Smooth muscle cell (in vitro differentiated cells): Measurements from ENCODE around the gene NPAS1. TPM values are rescaled to one million over a fixed set of nuclear protein-coding genes. Genes with fewer than 3 reads are reported as not detected.
A peak's percentile ranks its signal among the peaks of the same experiment; 100 is the strongest.

Source experiments
- DNase-seq: peaks from one replicate; lab custom pipeline; 2025; ENCODE audit not compliant: unreplicated experiment; lab: John Stamatoyannopoulos, UW
- H2AFZ ChIP-seq: fragments of 200-600 bp; sonication (generic); 2 replicates; pipeline ENCODE4 v1.6.0; 2016; ENCODE audit warnings: antibody characterized with exemption, low read depth, mild to moderate bottlenecking
- H3F3A ChIP-seq: fragments of 200-600 bp; sonication (generic); 2 replicates; pipeline ENCODE4 v1.6.0; 2017; ENCODE audit warnings: antibody characterized with exemption, low read depth
- H3K27ac ChIP-seq: fragments of 200-600 bp; sonication (generic); 2 replicates; pipeline ENCODE4 v1.5.1; 2016; ENCODE audit warnings: low read depth, mild to moderate bottlenecking
- H3K27me3 ChIP-seq: fragments of 200-600 bp; sonication (generic); 2 replicates; pipeline ENCODE4 v1.6.1; 2016; ENCODE audit warnings: low read depth, mild to moderate bottlenecking
- H3K36me3 ChIP-seq: fragments of 200-600 bp; sonication (generic); 2 replicates; pipeline ENCODE4 v1.5.1; 2016; ENCODE audit warnings: low read depth
- H3K4me1 ChIP-seq: fragments of 200-600 bp; sonication (generic); 2 replicates; pipeline ENCODE4 v1.5.1; 2016; ENCODE audit warnings: low read depth
- H3K4me2 ChIP-seq: fragments of 200-600 bp; sonication (generic); 2 replicates; pipeline ENCODE4 v1.6.0; 2016; ENCODE audit warnings: mild to moderate bottlenecking
- H3K4me3 ChIP-seq: fragments of 200-600 bp; sonication (generic); 2 replicates; pipeline ENCODE4 v1.5.1; 2016; ENCODE audit warnings: mild to moderate bottlenecking
- H3K79me2 ChIP-seq: fragments of 200-600 bp; sonication (generic); 2 replicates; pipeline ENCODE4 v1.6.0; 2016; ENCODE audit warnings: low read depth, mild to moderate bottlenecking
- H3K9ac ChIP-seq: fragments of 200-600 bp; sonication (generic); 2 replicates; pipeline ENCODE4 v1.6.0; 2016; ENCODE audit warnings: low read depth
- H3K9me3 ChIP-seq: fragments of 200-600 bp; sonication (generic); replicated peaks from 2 replicates; pipeline ENCODE4 v1.5.1; 2016; ENCODE audit warnings: low read depth
- H4K20me1 ChIP-seq: fragments of 200-600 bp; sonication (generic); 2 replicates; pipeline ENCODE4 v1.6.0; 2016; ENCODE audit warnings: low read depth
- CTCF ChIP-seq: fragments of 200-600 bp; sonication (generic); IDR thresholded peaks from 2 replicates; pipeline ENCODE4 v1.5.1; 2017; ENCODE audit warnings: borderline replicate concordance, mild to moderate bottlenecking, antibody characterized with exemption; ENCODE audit not compliant: insufficient read depth, poor library complexity, severe bottlenecking
- WGBS: methylation state at CpG from one replicate; pipeline ENCODE4 v1.1.7; 2016; ENCODE audit warnings: low lambda C conversion rate; 5-methylcytosine and 5-hydroxymethylcytosine counted together
- polyA plus RNA-seq: library from polyadenylated mRNA; unstranded; fragments of >200 nt; fragmentation: Nextera tagmentation; extraction: Ambion mirVana; gene quantifications from 2 replicates; pipeline ENCODE4 v1.2.1, GENCODE V29; 2016
- total RNA-seq: library from RNA; depleted of rRNA; stranded (reverse); fragments of >200 nt; gene quantifications from 2 replicates; pipeline ENCODE4 v1.2.3, GENCODE V29; 2014

NPAS1 gene
- total and polyA plus RNA-seq, 2 experiments from 2014 or later: 0.76 to 4.7 TPM

- peaks cover 29% of the 10 kb centered on the region for H3K4me1 ChIP-seq
- H2AFZ ChIP-seq: no peak overlapping the region
- H3K9me3 ChIP-seq: no peaks in the 10 kb centered on the region
- no peak for TF ChIP-seq CTCF
- no peak overlapping the region for H3K9ac ChIP-seq
- no peak for DNase-seq
- H3K4me3 ChIP-seq: no peak overlapping the region
- H3K79me2 ChIP-seq: no peaks in the 10 kb centered on the region
- H3K36me3 ChIP-seq: no peaks in the 10 kb centered on the region
- H4K20me1 ChIP-seq: peaks cover 39% of the 10 kb centered on the region
- no peaks in the 10 kb centered on the region for H3K27me3 ChIP-seq
- H3K27ac ChIP-seq: peak overlapping the region; percentile 93
- no peak overlapping the region for H3K4me2 ChIP-seq
- 89% methylated on average over 4 of the region's 4 CpGs for WGBS
- peaks cover 20% of the 10 kb centered on the region for H3F3A ChIP-seq
These were observed 45.5 kb upstream of the NPAS1 start for GRCh38 chr19:46974181-46974580.

GRCh38 chr19:46975011-46975924 is 44.4 kb upstream of the NPAS1 start:
- Histone ChIP-seq H3K36me3 (no peaks in the 10 kb centered on the region), H3K4me1 (peaks cover 29% of the 10 kb centered on the region), H3K9me3 (no peaks in the 10 kb centered on the region), H3K4me3 (no peak overlapping the region), H3K27ac (peak overlapping the region; percentile 93), H2AFZ (no peak overlapping the region), H4K20me1 (peaks cover 32% of the 10 kb centered on the region), H3K4me2 (peak overlapping the region; percentile 77), H3K27me3 (no peaks in the 10 kb centered on the region), H3K79me2 (no peaks in the 10 kb centered on the region), H3F3A (peaks cover 20% of the 10 kb centered on the region), H3K9ac (peak overlapping the region; percentile 63)
- no peak for TF ChIP-seq CTCF
- 36% methylated on average over 16 of the region's 16 CpGs for WGBS
- no peak for DNase-seq

GRCh38 chr19:46975925-46976782 is 43.5 kb upstream of the NPAS1 start:
- Histone ChIP-seq H3K79me2 (no peaks in the 10 kb centered on the region), H3K27me3 (no peaks in the 10 kb centered on the region), H3K4me3 (no peak overlapping the region), H3K27ac (peak overlapping the region; percentile 93), H3K4me1 (peaks cover 29% of the 10 kb centered on the region), H3K36me3 (no peaks in the 10 kb centered on the region), H3K9ac (peak overlapping the region; percentile 63), H3F3A (peaks cover 20% of the 10 kb centered on the region), H4K20me1 (peaks cover 36% of the 10 kb centered on the region), H3K9me3 (no peaks in the 10 kb centered on the region), H3K4me2 (peak overlapping the region; percentile 77), H2AFZ (no peak overlapping the region)
- TF ChIP-seq CTCF: no peak
- WGBS: 39% methylated on average over 18 of the region's 18 CpGs
- peak; percentile 28 for DNase-seq
